OCI-LY3 (cell line): ENCODE measurements around the gene TMPRSS3.

Experiments
- H2AFZ ChIP-seq: fragments of 200-600, 300-600 bp; shearing (Covaris generic); 2 replicates; pipeline ENCODE4 v1.6.0; 2014; ENCODE audit warnings: antibody characterized with exemption, low read depth, low read length
- H3K27ac ChIP-seq: fragments of 200-600, 300-600 bp; sonication (generic); 2 replicates; pipeline ENCODE4 v1.5.1; 2014; ENCODE audit warnings: mild to moderate bottlenecking, low read length, moderate library complexity, mixed read lengths
- H3K27me3 ChIP-seq: fragments of 200-600, 300-600 bp; sonication (generic); 2 replicates; pipeline ENCODE4 v1.6.1; 2014; ENCODE audit warnings: low read depth, low read length, mixed read lengths
- H3K36me3 ChIP-seq: fragments of 200-600, 300-600 bp; sonication (generic); replicated peaks from 2 replicates; pipeline ENCODE3; 2014; ENCODE audit warnings: low read depth, low read length, mixed read lengths
- H3K4me1 ChIP-seq: fragments of 300-600, 200-600 bp; sonication (generic); 2 replicates; pipeline ENCODE4 v1.6.1; 2014; ENCODE audit warnings: low read length, mixed read lengths
- H3K4me2 ChIP-seq: fragments of 200-600, 300-600 bp; sonication (generic); 2 replicates; pipeline ENCODE4 v1.6.1; 2014; ENCODE audit warnings: low read length, mixed read lengths
- H3K4me3 ChIP-seq: fragments of 300-600, 200-600 bp; sonication (generic); 2 replicates; pipeline ENCODE4 v1.5.1; 2014; ENCODE audit warnings: antibody characterized with exemption, mild to moderate bottlenecking, low read length, moderate library complexity
- H3K79me2 ChIP-seq: fragments of 300-600, 200-600 bp; shearing (Covaris generic); 2 replicates; pipeline ENCODE4 v1.6.1; 2014; ENCODE audit warnings: mild to moderate bottlenecking, low read length, mixed read lengths
- H3K9ac ChIP-seq: fragments of 300-600, 200-600 bp; shearing (Covaris generic); 2 replicates; pipeline ENCODE4 v1.6.0; 2014; ENCODE audit warnings: mild to moderate bottlenecking, low read length, moderate library complexity
- H3K9me3 ChIP-seq: fragments of 200-600, 300-600 bp; shearing (Covaris generic); 2 replicates; pipeline ENCODE4 v1.6.1; 2014; ENCODE audit warnings: low read length, mixed read lengths; ENCODE audit not compliant: insufficient read depth
- H4K20me1 ChIP-seq: fragments of 200-600, 300-600 bp; sonication (generic); 2 replicates; pipeline ENCODE4 v1.6.1; 2016; ENCODE audit warnings: low read length, mixed read lengths; ENCODE audit not compliant: insufficient read depth
- CTCF ChIP-seq: fragments of 200-600, 300-600 bp; sonication (generic); IDR thresholded peaks from 2 replicates; pipeline ENCODE4 v1.5.1; 2014; ENCODE audit warnings: antibody characterized with exemption, low read length, low read depth
- EZH2phosphoT487 ChIP-seq: fragments of 200-600 bp; shearing (Covaris generic); IDR thresholded peaks from 2 replicates; pipeline ENCODE4 v1.6.1; 2018; ENCODE audit warnings: antibody characterized with exemption, mixed run types, low read depth

TMPRSS3 gene

GRCh38 chr21:42390696-42391095 is 5.2 kb downstream of the TMPRSS3 start:
- Histone ChIP-seq H3K36me3 (no peaks in the 10 kb centered on the region), H3K4me2 (no peak overlapping the region), H3K27ac (no peak overlapping the region), H3K9ac (no peak overlapping the region), H3K4me3 (no peak overlapping the region), H4K20me1 (no peaks in the 10 kb centered on the region), H3K9me3 (no peaks in the 10 kb centered on the region), H2AFZ (no peak overlapping the region), H3K27me3 (0 out of 2 replicates have a peak, but pooled peaks cover 11% of the 10 kb centered on the region), H3K4me1 (peaks cover 6% of the 10 kb centered on the region), H3K79me2 (no peaks in the 10 kb centered on the region)
- TF ChIP-seq EZH2phosphoT487 (no peak), CTCF (no peak)

GRCh38 chr21:42390193-42390592 is 5.7 kb downstream of the TMPRSS3 start:
- Histone ChIP-seq H3K4me2 (no peak overlapping the region), H3K27ac (no peak overlapping the region), H3K9ac (no peak overlapping the region), H2AFZ (no peak overlapping the region), H3K9me3 (no peaks in the 10 kb centered on the region), H3K4me1 (peaks cover 6% of the 10 kb centered on the region), H3K79me2 (no peaks in the 10 kb centered on the region), H4K20me1 (no peaks in the 10 kb centered on the region), H3K4me3 (no peak overlapping the region), H3K27me3 (0 out of 2 replicates have a peak, but pooled peaks cover 8% of the 10 kb centered on the region), H3K36me3 (no peaks in the 10 kb centered on the region)
- no peak for TF ChIP-seq EZH2phosphoT487
- TF ChIP-seq CTCF: no peak

GRCh38 chr21:42389449-42389835 is 6.4 kb downstream of the TMPRSS3 start:
- peaks cover 6% of the 10 kb centered on the region for H3K4me1 ChIP-seq
- H3K9ac ChIP-seq: no peak overlapping the region
- H4K20me1 ChIP-seq: no peaks in the 10 kb centered on the region
- no peak for TF ChIP-seq EZH2phosphoT487
- TF ChIP-seq CTCF: no peak
- no peak overlapping the region for H2AFZ ChIP-seq
- no peak overlapping the region for H3K4me2 ChIP-seq
- no peaks in the 10 kb centered on the region for H3K9me3 ChIP-seq
- no peak overlapping the region for H3K4me3 ChIP-seq
- 0 out of 2 replicates have a peak, but pooled peaks cover 8% of the 10 kb centered on the region for H3K27me3 ChIP-seq
- no peaks in the 10 kb centered on the region for H3K36me3 ChIP-seq
- no peak overlapping the region for H3K27ac ChIP-seq
- H3K79me2 ChIP-seq: no peaks in the 10 kb centered on the region

- no peak overlapping the region for H3K4me3 ChIP-seq
- peaks cover 6% of the 10 kb centered on the region for H3K4me1 ChIP-seq
- H3K9me3 ChIP-seq: no peaks in the 10 kb centered on the region
- no peak overlapping the region for H3K27ac ChIP-seq
- no peaks in the 10 kb centered on the region for H3K79me2 ChIP-seq
- no peak overlapping the region for H2AFZ ChIP-seq
- no peak overlapping the region for H3K4me2 ChIP-seq
- no peaks in the 10 kb centered on the region for H4K20me1 ChIP-seq
- no peak overlapping the region for H3K9ac ChIP-seq
- TF ChIP-seq CTCF: no peak
- no peak for TF ChIP-seq EZH2phosphoT487
- 0 out of 2 replicates have a peak, but pooled peaks cover 8% of the 10 kb centered on the region for H3K27me3 ChIP-seq
- H3K36me3 ChIP-seq: no peaks in the 10 kb centered on the region
Observed at GRCh38 chr21:42388740-42389448, 7.0 kb downstream of the TMPRSS3 start.
